Erythroblast (primary cell): ENCODE measurements around the gene KCNQ5.

Experiments
- GATA1 ChIP-seq: IDR thresholded peaks from 2 replicates; pipeline ENCODE4 v1.6.1; 2011; ENCODE audit warnings: low read depth, mild to moderate bottlenecking, control low read depth, low read length, moderate library complexity
- POLR2A ChIP-seq: IDR thresholded peaks from 2 replicates; pipeline ENCODE4 v1.6.1; 2011; ENCODE audit warnings: mild to moderate bottlenecking, low read length

GRCh38 chr6:72616406-72617015, 5.4 kb upstream of the KCNQ5 start:
- TF ChIP-seq POLR2A (no peak), GATA1 (no peak)
